Ishikawa (cell line): Measurements from ENCODE around the gene PGBD5.

Source experiments
- CEBPB ChIP-seq: IDR thresholded peaks from 2 replicates; pipeline ENCODE4 v1.6.1; 2012
- CREB1 ChIP-seq: IDR thresholded peaks from 2 replicates; pipeline ENCODE4 v1.6.1; 2012; ENCODE audit warnings: low read depth
- EGR1 ChIP-seq: IDR thresholded peaks from 2 replicates; pipeline ENCODE4 v1.6.1; 2012
- EP300 ChIP-seq: IDR thresholded peaks from 2 replicates; pipeline ENCODE4 v1.6.1; 2012; ENCODE audit warnings: borderline replicate concordance
- FOXM1 ChIP-seq: IDR thresholded peaks from 2 replicates; pipeline ENCODE4 v1.6.1; 2012; ENCODE audit warnings: low read depth, borderline replicate concordance
- NFIC ChIP-seq: IDR thresholded peaks from 2 replicates; pipeline ENCODE4 v1.6.1; 2012
- RAD21 ChIP-seq: IDR thresholded peaks from 2 replicates; pipeline ENCODE4 v1.6.1; 2012; ENCODE audit warnings: low read depth
- TAF1 ChIP-seq: IDR thresholded peaks from 2 replicates; pipeline ENCODE4 v1.6.1; 2012; ENCODE audit warnings: low read depth, mild to moderate bottlenecking
- TCF12 ChIP-seq: IDR thresholded peaks from 2 replicates; pipeline ENCODE4 v1.6.1; 2012; ENCODE audit warnings: low read depth
- TEAD4 ChIP-seq: IDR thresholded peaks from 2 replicates; pipeline ENCODE4 v1.6.1; 2012
- YY1 ChIP-seq: IDR thresholded peaks from 2 replicates; pipeline ENCODE4 v1.6.1; 2012; ENCODE audit warnings: low read depth
- ZBTB7A ChIP-seq: IDR thresholded peaks from 2 replicates; pipeline ENCODE4 v1.6.1; 2012; ENCODE audit warnings: low read depth
- TF ChIP-seq, protein P1 (sequence below): IDR thresholded peaks from 2 replicates; pipeline ENCODE4 v1.6.1; 2012; ENCODE audit warnings: low read depth, mild to moderate bottlenecking
- TF ChIP-seq, protein P2 (sequence below): IDR thresholded peaks from 2 replicates; pipeline ENCODE4 v1.6.1; 2012
- TF ChIP-seq, protein P3 (sequence below): IDR thresholded peaks from 2 replicates; pipeline ENCODE4 v1.6.1; 2012

The PGBD5 gene

DNA sequence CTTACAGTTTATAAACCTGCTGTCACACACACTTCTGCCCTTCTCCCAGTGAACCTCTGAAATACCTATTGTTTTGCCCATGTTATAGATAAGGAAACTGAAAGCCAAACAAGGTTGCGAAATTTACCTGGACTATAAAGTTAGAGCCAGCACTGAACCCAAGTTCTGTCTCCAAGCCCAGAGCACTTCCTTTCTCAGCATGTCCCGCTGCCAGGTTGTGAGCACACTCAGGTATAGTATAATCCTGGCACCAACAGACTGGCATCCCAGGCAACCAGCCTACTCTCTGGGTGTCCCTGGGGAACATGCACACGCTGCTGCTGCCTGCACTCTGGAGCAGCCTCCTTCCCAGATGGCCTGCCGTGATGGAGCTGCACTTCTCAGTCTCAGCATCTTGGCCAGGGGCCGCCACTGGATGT lies 45.1 kb downstream of the PGBD5 start:
- 0 out of 2 replicates have a peak, but pooled peaks have one; percentile 21 for TF ChIP-seq CEBPB
- TF ChIP-seq YY1: no peak

DNA sequence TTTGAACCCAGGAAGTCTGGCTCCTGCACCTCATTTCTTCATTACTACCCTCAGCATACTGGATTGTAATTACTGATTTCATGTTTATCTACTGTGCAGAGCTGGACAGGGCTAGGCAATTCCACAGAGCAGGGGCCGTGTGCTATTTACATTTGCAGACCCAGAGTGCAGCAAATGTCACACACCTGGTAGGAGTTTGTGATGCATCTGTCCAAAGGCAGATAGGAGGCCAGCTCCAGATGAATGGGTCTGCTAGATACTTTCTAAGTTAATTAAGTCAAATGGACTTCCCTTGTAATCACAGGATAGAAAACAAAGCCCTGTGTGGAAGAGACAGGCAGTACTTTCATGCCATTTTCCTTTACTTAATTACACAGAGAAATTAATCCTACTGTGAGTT lies 46.2 kb downstream of the PGBD5 start:
- no peak for TF ChIP-seq RAD21
- TF ChIP-seq, protein P1, sequence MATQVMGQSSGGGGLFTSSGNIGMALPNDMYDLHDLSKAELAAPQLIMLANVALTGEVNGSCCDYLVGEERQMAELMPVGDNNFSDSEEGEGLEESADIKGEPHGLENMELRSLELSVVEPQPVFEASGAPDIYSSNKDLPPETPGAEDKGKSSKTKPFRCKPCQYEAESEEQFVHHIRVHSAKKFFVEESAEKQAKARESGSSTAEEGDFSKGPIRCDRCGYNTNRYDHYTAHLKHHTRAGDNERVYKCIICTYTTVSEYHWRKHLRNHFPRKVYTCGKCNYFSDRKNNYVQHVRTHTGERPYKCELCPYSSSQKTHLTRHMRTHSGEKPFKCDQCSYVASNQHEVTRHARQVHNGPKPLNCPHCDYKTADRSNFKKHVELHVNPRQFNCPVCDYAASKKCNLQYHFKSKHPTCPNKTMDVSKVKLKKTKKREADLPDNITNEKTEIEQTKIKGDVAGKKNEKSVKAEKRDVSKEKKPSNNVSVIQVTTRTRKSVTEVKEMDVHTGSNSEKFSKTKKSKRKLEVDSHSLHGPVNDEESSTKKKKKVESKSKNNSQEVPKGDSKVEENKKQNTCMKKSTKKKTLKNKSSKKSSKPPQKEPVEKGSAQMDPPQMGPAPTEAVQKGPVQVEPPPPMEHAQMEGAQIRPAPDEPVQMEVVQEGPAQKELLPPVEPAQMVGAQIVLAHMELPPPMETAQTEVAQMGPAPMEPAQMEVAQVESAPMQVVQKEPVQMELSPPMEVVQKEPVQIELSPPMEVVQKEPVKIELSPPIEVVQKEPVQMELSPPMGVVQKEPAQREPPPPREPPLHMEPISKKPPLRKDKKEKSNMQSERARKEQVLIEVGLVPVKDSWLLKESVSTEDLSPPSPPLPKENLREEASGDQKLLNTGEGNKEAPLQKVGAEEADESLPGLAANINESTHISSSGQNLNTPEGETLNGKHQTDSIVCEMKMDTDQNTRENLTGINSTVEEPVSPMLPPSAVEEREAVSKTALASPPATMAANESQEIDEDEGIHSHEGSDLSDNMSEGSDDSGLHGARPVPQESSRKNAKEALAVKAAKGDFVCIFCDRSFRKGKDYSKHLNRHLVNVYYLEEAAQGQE: no peak
- no peak for TF ChIP-seq YY1
- no peak for TF ChIP-seq EGR1
- no peak for TF ChIP-seq TCF12
- TF ChIP-seq FOXM1: no peak
- TF ChIP-seq ZBTB7A: no peak
- TF ChIP-seq TEAD4: no peak
- no peak for TF ChIP-seq CREB1
- TF ChIP-seq, protein P2, sequence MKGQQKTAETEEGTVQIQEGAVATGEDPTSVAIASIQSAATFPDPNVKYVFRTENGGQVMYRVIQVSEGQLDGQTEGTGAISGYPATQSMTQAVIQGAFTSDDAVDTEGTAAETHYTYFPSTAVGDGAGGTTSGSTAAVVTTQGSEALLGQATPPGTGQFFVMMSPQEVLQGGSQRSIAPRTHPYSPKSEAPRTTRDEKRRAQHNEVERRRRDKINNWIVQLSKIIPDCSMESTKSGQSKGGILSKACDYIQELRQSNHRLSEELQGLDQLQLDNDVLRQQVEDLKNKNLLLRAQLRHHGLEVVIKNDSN: no peak
- no peak for TF ChIP-seq NFIC
- TF ChIP-seq CEBPB: no peak
- TF ChIP-seq TAF1: no peak
- TF ChIP-seq, protein P3, sequence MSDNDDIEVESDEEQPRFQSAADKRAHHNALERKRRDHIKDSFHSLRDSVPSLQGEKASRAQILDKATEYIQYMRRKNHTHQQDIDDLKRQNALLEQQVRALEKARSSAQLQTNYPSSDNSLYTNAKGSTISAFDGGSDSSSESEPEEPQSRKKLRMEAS: no peak

DNA sequence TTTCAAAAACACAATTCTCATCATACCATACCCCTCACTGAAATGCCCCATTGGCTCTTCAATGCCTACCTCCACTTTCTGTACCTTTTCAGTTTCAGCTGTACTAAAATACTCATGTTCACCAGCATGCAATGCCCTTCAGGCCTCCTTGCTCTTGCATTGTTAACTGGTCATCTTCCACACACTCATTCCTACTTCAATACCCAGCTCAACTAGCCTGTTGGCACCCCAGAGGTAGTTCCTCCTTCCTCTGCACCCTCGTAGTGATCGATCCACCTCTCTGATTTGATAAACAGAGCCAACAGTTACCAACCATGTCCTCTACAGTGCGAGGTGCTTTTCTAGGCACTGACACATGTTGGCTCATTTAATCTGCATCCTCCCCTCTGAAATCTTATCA lies 46.7 kb downstream of the PGBD5 start:
- TF ChIP-seq FOXM1 (no peak), NFIC (no peak), TCF12 (no peak), TEAD4 (no peak), EGR1 (no peak)
- TF ChIP-seq, protein P3: no peak
- TF ChIP-seq, protein P1: no peak

DNA sequence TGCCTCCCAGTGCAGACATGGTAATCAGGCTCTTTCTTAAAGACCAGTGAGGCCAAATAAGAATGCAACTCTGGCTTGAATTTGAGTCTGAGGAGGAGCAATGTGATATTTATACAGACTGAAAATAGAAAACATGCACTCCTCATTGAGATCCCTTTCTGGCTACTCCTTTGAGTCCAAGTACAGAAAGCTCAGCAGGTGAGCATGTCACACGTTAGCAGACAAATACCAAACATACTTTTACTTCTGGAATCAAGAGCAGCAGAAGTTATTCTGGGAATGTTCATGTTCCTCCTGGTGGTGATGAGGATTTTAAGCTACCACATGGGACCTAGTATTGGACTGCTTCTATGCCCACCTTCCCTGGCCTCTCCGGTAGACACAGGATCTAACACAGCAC lies 48.3 kb downstream of the PGBD5 start:
- TF ChIP-seq TEAD4: peak; percentile 35; the same call in 1 of the 2 replicates
- TF ChIP-seq, protein P3: no peak

DNA sequence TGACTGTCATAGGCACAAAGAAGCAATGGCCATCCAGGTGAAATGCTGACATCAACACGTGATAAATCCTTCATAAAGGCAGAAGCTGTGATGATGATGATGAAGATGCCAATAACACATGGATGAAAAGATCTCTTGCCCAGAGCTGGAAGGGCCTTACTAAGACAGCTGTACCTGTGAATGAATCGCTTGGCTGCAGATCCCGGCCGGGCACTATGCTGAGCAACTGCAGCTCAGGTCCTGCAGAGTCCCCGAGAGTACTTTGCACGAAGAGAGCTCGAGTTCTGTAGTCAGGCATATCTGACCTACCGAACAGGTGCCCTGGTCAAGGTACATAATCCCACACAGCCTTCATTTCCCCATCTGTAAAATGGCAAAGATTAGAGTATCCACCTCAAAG lies 48.8 kb downstream of the PGBD5 start:
- TF ChIP-seq CREB1 (no peak), TEAD4 (no peak), EGR1 (no peak)
- TF ChIP-seq, protein P1: no peak

DNA sequence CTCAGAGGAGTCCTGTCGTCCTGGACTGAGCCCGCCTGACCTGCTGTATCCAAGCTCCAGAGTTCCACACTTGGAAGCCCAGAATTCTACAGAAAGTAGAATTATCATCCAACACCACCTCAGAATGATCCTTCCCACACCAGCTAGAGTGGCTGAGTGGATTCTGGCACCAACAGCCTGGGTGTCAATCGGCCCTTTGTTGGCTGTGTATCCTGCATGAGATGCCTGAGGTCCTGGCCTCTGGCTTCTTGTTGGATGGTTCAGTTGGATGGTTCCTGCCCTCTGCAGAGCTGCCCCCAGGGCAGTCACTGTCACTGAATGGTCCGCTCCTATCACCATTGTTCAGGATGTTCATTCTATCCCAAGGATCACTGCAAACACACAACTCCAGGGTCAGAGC lies 49.8 kb downstream of the PGBD5 start:
- TF ChIP-seq, protein P3: no peak
- TF ChIP-seq EGR1: no peak
- no peak for TF ChIP-seq ZBTB7A
- no peak for TF ChIP-seq TCF12
- no peak for TF ChIP-seq TAF1
- TF ChIP-seq, protein P2: no peak
- no peak for TF ChIP-seq CREB1
- TF ChIP-seq CEBPB: no peak
- TF ChIP-seq TEAD4: no peak
- no peak for TF ChIP-seq RAD21
- TF ChIP-seq, protein P1: no peak
- TF ChIP-seq YY1: no peak
- TF ChIP-seq FOXM1: no peak
- no peak for TF ChIP-seq NFIC
- TF ChIP-seq EP300: no peak
